DMS153 treated with DMSO at 0.1 percent for 48 hours (cell line): ENCODE data around the gene APH1B.

Experiments used
- DNase-seq: peaks from one replicate; lab custom pipeline; 2025; ENCODE audit not compliant: unreplicated experiment; lab: John Stamatoyannopoulos, UW

The APH1B gene

DNA sequence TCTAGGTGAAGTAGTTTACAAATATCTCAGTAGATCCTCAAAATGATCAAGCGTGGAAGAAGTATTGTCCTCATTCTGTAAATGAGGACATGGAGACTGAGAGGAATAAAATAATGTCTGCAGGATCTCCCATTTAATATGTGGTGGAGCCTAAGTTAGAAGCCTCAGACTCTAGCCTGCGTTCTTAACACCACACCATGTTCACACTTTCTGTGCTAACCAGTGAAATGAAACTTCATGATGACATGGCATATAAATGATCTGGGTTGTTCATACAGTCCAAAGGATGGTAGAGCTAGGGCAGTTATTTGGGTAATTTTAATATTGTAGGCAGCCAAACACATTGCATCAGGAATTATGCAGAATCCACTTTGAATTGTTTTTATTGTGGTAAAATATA, 25.1 kb upstream of the APH1B start:
- no peak for DNase-seq

DNA sequence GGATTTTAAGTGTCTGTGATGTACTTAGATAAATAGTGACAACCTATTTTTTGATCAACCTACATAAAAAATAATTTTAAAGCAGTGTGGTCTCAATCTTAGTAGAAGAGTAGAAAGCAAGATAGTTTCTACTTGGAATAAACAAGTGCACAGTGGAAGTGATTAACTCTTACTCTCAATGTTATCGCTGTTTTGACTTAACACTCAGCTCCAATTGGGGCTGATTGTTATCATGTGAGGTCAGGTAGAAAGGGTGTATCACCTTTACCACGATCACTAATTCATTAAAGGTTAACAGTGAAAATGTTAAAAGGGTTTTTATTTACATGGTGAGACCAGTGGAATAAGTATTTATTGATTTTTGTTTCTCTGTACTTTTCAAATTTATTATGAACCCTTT, 22.4 kb upstream of the APH1B start:
- no peak for DNase-seq

DNA sequence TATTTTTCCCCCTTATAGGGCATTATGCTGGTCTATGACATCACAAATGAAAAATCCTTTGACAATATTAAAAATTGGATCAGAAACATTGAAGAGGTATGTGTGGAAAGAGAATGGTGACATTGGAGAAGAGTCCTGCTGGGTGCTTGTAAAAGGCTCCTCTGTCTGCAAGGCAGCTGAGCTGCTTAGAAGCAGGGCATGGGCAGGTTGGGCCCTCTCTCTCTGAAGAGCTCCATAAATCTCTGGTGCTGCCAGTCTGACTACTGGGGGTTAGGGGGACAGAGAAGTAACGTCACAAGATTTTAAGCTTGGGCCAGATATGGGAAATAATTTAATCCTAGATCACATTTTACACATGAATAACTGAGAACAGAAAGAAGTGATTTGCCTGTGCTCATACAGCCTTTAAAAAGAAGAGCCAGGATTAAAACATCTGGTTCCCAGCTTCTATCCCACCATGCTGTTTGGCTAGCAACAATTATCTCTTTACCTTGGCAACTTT, 21.9 kb upstream of the APH1B start:
- DNase-seq: no peak

DNA sequence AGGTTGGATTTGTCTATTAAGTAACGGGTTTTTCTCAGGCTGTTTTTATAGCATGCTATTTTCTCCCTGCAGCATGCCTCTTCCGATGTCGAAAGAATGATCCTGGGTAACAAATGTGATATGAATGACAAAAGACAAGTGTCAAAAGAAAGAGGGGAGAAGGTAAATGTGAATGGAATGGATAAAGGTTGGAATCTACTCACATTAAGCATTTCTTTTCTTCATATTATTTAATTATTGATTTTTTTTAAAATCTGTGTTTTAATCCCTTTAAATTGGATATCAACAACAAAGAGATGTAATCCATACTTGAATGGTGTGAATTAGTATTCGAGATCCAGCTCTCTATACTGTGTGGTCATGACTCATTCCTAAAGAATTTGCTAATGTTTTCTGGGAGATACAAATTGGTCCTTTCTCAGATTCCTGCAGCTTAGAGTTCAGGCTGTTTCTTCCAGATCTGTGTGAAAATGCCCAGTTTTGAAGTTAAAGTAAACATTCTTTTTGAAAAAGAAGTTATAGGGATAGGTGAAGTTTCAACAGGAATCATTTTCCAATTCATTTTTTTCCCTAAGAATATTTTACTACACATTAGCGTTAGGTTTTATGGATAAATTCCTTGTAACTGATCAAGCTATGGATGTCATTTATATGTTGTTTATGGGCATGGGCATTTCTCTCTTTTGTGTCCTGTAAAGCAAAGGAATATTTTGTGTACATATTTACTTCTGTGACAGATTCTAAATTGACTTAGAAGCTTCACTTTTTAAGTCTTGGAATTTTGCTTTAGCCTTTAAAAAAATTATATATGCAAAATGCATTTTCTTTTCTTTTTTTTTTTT, 20.8 kb upstream of the APH1B start:
- no peak for DNase-seq

DNA sequence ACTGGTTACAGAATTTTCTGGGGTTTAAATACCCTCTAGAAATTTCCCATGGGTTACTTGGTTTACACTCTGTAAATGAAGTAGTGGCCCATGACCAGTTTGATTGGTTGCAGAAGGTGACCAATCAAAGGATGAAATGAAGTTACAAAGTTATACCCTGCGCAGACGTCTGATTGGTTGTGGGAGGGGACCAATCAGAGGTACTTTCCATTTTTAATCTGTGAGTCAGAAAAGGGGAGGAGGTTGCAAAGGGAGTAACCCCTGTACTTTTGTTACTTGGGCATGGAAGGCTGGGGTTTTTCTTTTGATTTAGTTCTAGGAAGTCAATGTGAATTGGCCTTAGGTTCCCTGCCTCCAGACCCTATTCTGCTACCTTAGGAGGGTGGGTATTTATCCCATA, 18.7 kb upstream of the APH1B start:
- DNase-seq: no peak

DNA sequence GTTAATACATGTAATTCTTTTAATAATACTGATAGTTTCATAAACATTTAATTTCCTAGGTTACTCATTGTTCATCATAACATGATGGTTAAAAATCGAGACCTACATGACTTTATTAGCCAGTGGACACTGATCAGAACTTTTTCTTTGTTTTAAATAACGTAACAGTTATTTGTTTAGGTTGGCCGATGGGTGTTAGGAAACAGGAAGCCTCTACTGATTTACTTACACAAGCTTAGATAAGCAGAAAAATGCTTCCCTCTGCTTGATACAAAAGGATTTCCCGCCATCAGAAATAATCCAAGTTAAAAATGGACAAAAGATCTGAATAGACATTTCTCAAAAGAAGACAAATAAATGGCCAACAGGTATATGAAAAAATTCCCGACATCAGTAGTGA, 16.6 kb upstream of the APH1B start:
- no peak for DNase-seq

DNA sequence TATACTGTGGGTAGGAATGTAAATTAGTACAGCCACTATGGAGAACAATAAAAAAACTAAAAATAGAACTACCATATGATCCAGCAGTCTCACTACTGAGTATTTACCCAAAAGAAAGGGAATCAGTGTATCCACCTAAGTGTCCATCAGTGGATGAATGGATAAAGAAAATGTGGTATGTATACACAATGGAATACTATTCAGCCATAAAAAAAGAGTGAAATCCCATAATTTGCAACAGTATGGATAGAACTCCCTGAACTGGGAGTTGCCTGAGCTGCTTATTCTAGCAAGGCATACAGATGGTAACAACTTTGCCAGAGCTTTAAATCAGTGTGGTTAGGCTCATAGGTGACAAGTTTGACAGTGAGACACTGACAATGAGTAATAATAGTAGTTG, 16.1 kb upstream of the APH1B start:
- DNase-seq: no peak

DNA sequence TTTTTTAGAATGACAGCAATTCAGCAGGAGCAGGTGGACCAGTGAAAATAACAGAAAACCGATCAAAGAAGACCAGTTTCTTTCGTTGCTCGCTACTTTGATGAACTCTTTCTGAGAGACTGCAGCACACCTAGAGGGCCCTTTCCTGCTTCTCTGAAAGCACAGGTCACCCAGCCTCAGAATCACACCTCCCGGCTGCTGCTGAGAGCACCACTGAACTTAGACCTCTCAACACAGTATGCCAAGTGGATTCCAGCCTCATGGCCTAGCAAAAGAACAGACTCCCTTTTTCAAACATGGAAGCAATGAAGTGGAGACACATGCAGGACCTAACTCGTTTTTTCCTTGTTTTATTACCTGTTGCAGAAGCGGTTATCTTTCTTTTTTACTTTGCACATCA, 13.9 kb upstream of the APH1B start:
- no peak for DNase-seq

DNA sequence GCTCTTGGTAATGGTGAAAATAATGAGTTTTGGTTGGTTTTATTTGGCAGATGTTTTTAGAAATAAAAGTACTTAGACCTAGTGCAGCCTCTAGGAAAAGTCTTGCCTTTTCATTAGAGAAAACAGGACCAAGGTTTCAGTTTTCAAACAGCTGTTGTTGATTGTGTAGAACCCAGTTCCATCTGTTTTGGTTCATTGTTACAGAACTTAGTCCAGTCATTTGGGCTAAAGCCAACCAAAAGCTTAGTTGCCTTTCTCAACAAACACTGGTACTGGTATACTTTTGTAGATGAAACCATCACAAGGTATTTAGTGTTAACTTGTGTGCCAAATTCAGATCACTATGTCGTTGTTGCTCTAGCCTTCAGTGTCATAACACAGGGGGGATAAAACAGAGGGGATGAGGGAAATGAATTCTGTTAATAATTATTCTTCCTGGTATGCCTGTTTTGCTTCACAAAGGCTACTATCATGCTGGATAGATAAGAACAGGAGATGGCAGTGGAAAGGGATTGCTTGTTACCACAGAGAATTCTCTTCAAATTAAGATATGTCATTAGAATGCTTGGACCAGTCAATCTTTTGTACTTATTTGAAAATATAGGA, 12.6 kb upstream of the APH1B start:
- DNase-seq: no peak

DNA sequence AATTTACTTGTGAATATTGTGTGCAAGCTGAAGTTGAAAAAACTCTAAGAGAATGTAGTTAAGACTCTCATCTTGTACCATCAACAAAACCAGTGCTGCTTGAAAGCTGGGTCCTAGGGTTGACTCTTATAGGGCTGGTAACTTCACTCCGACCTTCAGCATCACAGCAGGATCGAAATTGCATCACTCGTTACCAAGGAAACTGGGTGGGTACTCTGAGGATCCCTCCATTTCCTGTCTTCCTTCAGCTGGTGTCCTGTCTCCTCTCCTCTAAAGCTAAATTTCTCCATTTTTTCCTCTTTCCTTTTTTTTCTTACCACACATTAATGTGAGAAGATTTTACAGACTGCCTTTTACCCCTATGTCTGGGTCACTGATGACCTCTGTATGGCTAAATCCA, 3.0 kb upstream of the APH1B start:
- DNase-seq: no peak

DNA sequence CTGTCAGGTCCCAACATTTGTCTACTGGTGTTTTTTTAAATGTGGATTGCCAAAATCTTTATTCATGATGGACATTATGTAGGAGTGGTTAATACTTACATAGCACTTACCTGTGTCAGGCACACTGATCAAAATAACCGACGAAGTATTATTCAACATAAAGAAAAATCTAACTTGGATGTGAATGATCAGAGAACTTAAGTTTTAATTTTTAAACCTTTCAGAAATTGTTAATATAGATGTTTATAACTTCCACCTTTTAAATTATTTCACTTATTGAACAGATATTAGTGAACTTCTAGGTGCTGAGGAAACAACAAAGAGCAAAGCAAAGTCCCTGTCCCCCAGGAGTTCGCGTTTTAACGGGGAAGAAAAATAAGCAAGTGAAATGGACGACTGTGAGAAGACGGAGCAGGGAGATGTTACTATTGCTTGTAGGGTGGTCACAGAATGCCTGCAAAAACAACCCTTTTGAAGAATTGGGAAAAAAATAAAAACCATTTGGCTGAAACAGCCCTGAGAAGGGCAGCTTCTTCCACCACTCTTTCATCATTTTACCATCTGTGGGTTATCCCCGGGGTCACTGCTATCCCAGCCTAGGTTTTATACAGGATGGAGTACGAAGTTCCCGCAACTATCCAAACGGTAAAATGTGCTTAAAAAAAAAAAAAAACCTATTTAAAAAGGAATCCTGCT, 915 bp upstream of the APH1B start:
- no peak for DNase-seq

DNA sequence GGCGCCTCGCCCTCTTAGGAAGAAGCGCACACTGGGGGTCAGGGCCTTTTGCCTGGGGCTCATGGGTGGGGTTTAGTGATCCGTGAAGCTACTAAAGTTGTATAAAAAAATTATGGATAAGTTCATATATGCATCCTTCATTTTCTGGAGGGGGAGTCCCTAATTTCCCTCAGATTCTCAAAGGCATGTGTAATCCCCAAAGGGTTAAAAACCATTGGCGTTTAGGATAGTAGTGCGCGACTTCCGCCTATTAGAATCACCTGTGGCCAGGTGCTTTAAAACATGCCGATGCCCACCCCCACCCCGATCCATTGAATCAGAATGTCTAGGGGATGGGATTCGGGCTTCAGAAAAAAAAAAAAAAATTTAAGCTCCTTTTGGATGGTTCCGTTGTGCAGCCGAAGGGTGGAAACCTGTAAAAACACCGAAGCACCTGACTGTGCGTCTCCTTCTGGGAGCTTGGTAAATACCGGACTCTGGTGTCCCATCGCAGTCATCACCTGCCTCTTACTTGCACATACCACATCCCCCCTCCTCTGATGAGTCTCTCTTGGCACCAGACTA, 570 bp downstream of the APH1B start:
- DNase-seq: no peak

DNA sequence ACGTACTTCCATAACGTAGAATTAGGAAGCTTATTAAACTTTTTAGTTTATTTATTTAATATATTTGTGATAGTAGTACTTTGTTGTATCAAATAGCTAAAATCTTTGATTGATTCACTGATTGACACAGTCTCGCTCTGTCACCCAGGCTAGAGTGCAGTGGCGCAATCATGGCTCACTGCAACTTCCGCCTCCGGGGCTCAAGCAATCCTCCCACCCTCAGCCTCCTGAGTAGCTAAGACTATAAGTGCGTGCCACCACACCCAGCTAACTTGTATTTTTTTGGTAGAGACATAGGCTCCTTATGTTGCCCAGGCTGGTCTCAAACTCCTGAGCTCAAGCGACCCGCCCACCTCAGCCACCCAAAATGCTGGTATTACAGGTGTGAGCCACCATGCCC, 5.7 kb downstream of the APH1B start:
- DNase-seq: no peak

DNA sequence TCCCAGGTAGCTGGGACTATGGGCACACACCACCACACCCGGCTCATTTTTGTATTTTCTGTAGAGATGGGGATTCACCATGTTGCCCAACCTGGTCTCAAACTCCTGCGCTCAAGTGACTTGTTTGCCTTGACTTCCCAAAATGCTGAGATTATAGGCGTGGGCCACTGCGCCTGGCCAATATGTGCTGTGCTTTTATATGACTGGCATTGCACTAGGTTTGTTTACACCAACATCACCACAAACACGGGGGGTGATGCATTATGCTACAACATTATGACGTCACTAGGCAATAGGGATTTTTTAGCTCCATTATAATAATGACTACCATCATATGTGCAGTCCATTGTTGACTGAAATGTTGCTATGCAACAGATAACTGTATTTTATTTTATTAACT, 6.9 kb downstream of the APH1B start:
- no peak for DNase-seq

DNA sequence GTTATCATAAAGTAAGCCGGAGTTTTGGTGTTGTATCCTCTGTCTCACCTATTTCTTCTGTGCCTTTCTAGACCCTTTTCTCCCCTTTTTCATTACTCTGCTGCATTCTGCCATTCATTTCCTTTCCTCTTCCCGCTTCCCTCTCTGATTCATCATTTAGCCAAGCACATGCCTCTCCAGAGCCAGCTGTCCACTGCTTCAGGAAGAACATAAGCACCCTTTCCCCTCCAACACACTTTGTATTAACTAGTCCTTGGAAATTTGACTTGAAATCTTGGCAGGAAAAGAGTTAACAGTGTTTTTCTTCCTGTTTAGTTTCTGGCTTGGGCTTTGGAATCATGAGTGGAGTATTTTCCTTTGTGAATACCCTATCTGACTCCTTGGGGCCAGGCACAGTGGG, 9.7 kb downstream of the APH1B start:
- DNase-seq: no peak

DNA sequence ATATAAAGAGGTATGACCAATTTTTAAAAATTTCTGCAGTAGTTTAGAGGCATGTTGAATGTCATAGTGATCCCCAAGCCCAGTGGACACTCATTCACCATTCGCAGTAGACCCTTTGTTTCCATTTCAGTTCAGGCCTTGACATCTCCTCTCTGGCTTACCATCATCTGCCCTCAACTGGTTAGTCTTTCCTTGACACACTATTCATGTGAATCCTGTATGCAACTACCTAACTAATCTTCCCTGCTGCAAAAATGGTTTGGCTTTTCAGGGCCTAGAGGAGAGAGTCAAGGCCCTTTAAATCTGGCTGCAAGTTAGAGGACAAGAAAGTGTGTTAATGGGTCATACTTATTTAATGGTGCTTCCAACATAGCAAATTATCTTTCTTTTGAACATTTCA, 10.9 kb downstream of the APH1B start:
- DNase-seq: no peak

DNA sequence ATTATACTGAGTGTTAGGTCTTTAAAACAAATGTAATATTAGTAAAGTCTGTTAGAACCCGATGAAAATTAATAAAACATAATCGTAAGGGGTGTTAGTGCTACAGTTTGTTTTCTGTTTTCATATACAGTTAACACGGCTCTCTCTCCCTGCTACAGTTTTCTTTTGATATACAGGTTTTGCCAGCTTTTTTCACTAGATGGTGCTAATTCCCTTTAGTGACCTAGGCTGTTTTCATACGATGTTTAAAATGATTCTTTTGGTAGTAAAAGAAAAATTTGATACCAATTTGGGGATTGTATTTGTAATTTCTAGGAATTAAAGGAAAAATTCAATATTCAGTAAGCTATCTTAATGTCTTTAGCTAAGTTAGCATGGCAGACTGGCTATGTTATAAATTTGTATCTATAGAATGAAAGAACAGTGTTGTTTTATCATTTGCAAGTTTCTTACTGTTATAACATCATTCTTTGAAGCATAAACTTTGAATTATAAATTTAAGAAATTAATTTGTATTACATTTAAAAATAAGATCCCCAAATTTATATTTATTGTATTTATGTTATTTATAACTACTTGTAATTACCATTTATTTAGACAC, 11.5 kb downstream of the APH1B start:
- peak; percentile 5 for DNase-seq

DNA sequence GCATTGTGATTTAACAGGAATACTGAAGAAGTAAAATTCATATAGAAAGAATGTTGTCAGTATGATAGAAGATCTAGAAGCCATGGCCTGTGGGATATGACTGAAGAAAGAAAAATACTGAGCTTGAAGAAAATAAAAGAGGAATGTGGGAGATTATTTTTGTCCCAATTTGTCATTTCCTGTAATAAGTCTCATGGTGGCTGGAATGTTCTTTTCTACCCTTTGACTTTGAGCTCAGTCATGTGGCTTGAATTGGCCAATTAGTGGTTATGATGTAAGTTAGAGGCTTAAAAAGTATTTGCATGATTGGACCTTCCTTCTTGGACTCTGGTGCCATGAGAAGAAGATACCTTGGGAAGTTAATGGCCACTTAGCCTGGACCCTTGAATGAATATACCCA, 14.1 kb downstream of the APH1B start:
- DNase-seq: no peak

DNA sequence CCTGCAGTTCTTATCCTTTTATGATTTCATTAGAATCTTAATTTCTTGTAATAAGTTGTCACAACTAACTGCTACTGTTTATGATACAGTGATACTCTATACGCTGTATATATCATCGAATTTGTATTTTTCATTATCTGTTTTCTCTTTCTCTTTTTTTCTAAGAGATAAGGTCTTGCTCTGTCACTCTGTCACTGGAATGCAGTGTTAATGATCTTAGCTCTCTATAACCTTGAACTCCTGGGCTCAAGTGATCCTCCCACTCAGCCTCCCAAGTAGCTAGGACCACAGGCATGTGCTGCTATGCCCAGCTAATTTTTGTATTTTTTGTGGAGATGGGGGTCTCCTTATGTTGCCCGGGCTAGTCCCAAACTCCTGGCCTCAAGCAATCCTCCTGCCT, 14.8 kb downstream of the APH1B start:
- no peak for DNase-seq

DNA sequence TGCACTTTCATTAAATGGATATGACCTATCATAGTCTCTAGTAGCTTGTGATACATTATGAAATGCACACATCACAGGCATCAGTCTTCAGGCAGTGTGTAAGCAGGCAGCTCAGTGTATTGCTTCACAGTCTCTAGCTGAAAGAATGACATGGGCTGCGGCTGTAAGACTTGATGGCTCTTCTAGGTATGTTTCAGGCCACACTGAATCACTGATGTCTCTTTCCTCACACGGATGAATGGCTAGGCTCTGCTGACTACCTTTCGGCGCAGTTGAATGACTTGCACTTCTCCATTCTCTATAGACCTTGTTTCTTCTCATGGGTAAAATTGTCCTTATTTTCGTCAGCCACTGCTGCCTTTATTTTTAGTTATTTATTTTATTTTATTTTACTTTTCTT, 15.4 kb downstream of the APH1B start:
- no peak for DNase-seq

DNA sequence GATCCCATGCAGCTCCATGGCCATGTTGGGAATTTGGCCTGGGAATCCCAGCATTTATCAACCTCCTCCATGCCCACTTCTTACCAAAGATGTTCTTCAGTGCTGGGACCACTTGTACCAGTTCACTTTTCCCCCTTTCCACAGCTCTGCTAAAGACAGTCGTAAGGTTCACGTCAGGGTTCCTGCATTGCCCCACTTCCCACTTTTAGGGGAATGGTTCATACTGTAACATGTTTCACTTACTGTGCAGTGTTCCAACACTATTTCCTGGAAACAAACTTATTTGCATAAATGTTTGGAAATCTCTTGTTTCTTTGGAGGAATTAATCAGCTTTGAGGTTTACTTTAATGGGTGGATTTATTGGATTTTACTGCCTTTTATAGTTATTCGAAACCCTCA, 17.0 kb downstream of the APH1B start:
- DNase-seq: no peak
